Central memory CD4-positive, alpha-beta T cell (primary cell): ENCODE data around the gene LAX1.
"Not testable (repeated sequence)": the region's sequence is repeated elsewhere in the genome, so short reads cannot be mapped to it uniquely, and the experiment has no call there.

ENCODE experiments used
- DNase-seq: peaks from one replicate; pipeline ENCODE4 v3.0.0; 2022

The LAX1 gene

GRCh38 chr1:203769505-203770343 lies 4.7 kb downstream of the LAX1 start:
- DNase-seq, result no peak

DNA sequence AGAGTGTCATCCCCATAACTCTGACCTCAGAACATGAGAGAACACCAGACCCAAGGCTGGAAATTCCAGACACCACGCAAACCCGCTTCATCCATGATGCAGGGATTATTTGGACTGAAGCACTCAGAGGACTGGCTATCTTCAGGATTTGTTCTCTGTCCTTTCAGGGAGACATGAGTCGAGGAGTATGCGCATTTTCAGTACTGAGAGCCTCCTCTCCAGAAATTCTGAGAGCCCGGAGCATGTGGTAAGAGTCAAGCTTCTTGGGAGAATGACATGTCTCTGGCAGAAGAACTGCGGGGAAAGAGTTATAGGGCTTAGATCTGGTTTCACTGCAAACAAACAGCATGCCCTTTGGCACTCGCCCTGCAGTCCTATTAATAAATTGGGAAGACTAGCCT lies 6.9 kb downstream of the LAX1 start:
- DNase-seq, result no peak

GRCh38 chr1:203772836-203773235 lies 7.9 kb downstream of the LAX1 start:
- DNase-seq, result no peak

GRCh38 chr1:203776636-203777035 lies 11.7 kb downstream of the LAX1 start:
- DNase-seq, result no peak

- no peak for DNase-seq
Observed at GRCh38 chr1:203777596-203777995, 12.6 kb downstream of the LAX1 start.

- no peak for DNase-seq
Observed at GRCh38 chr1:203778146-203778545, 13.2 kb downstream of the LAX1 start.

GRCh38 chr1:203778789-203779188 lies 13.8 kb downstream of the LAX1 start:
- no peak for DNase-seq

DNA sequence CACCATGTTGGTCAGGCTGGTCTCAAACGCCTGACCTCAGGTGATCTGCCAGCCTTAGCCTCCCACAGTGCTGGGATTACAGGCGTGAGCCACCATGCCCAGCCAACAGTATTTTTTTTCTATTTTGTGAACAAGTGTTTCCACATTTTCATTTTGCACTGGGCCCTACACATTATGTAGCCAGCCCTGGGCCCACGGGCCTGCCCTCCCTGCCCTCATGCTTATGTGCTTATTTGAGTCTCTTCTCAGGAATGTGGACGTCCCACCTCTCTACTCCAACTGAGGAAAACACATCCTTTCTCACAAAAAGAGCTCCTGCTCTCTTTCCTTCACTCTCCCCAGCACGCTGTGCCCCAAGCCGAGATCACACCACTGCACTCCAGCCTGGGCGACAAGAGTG lies 17.0 kb downstream of the LAX1 start:
- DNase-seq, result no peak

DNA sequence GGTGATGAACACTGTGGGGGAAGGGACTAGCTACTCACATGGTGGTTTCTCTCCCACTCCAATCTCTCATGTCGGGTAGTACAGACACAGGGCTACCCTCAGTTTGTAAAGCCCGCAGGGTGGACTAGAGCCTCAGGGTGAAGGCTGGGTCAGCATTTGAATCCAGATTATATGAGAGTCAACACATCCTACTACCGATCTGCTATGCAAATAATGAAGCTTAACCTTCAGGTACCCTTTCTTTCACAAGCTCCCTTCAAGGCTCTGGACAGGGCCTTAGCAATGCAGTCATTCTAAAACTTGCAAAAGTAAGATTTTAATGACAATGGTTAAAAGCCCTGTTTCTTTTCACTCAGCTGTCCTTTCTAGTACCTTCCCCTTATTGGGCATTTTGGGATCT lies 25.0 kb downstream of the LAX1 start:
- no peak for DNase-seq

GRCh38 chr1:203791498-203791897 lies 26.5 kb downstream of the LAX1 start:
- no peak for DNase-seq

DNA sequence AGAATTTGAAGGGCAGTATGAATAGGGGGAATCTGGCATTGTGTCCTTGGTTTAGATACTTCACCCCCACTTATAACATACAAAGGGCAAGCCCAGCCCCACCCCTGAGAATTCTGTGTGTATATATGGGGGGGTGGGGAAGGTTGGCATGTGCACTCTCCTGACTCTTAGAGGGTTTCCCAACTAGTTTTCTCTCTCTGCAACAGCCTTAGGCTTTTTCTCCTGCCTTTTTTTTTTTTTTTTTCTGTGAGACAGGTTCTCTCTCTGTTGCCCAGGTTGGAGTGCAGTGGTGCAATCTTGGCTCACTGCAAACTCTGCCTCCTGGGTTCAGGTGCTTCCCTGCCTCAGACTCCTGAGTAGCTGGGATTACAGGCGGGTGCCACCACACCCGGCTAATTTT lies 27.5 kb downstream of the LAX1 start:
- no peak for DNase-seq

DNA sequence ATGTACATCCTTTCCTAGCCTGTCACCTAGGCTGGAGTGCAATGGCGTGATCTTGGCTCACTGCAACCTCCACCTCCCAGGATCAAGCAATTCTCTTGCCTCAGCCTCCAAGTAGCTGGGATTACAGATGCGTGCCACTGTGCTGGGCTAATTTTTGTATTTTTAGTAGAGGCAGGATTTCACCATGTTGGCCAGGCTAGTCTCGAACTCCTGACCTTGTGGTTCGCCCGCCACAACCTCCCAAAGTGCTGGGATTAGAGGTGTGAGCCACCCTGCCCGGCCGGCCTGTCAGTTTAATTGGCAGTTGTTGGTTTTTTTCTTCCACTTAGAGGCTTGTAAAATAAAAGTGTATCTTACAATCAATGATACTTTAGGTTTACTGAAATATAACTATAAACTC lies 28.6 kb downstream of the LAX1 start:
- DNase-seq, result not testable (repeated sequence)

DNA sequence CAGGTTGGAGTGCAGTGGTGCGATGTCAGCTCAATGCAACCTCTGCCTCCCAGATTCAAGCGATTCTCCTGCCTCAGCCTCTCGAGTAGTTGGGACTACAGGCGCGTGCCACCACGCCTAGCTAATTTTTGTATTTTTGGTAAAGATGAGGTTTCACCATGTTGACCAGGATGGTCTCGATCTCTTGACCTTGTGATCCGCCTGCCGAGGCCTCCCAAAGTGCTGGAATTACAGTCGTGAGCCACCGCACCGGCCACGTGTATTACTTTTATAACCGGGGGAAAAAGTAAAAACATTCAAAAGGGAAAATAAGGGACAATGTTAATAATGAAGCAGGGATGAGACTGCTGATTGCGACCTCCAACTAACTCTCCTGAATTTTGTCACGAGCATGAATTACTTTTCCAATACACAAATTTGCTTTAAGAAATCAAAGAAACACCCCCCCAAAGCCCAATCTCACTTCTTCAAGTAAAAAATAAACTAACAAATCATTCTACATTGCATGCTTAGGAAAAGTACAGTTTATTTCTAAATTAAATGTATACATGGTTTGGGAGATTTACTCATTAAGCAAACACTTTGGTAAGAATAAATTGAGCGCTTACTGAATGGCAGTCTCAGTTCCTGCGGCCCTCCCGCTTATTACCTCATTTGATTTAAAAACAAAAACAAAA lies 29.9 kb downstream of the LAX1 start:
- DNase-seq, result no peak

GRCh38 chr1:203795441-203796235 lies 30.7 kb downstream of the LAX1 start, which contains the start of the genes ZBED6 and ZC3H11A:
TSS of gene ZBED6 (plus strand) at chr1:203795623. CDS start at chr1:203797523, 1,900 bp downstream.
TSS of gene ZC3H11A (plus strand) at chr1:203795623. CDS start at chr1:203817071, 21,448 bp downstream.
- peak; percentile 98 for DNase-seq

GRCh38 chr1:203796236-203796605 lies 31.2 kb downstream of the LAX1 start:
- peak; percentile 30 for DNase-seq

DNA sequence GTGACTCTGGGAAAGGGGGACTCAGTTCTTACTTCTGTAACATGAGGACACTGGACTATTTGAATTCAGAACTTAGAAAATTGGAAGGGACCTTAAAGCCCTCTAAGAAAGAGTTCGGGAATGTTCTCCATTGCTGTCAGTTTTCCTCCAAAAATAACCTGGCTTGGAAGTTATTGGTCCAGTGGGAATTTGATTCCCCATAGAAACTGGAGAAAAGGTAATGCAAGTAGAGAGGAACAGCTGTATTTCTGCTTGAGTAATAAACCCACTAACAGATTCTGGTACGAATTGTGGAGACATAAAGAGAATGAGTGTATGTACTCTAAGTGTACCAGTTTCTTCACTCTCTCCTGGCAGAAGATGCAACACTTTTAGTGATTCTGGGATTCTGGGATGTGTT lies 32.2 kb downstream of the LAX1 start:
- no peak for DNase-seq

- DNase-seq, result no peak
Observed at GRCh38 chr1:203797948-203798655, 33.1 kb downstream of the LAX1 start.

GRCh38 chr1:203799157-203799556 lies 34.2 kb downstream of the LAX1 start:
- no peak for DNase-seq

- no peak for DNase-seq
Observed at GRCh38 chr1:203799971-203800370, 35.0 kb downstream of the LAX1 start.

GRCh38 chr1:203805689-203806088 lies 40.7 kb downstream of the LAX1 start:
- no peak for DNase-seq

DNA sequence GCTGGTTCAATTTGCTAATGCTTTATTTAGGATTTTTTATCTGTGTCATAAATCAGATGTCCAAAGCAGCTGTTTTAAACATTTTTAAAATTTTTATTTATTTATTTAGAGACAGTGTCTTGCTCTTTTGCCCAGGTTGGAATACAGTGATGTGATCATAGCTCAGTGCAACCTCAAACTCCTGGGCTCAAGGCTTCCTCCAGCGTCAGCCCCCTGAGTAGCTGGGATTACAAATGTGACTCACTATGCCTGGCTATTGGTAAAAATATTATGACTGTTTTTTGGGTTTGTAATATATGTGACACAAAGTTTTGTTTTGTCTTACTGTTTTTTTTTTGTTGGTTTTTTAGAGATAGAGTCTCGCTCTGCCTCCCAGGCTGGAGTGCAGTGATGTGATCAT lies 42.2 kb downstream of the LAX1 start:
- no peak for DNase-seq

DNA sequence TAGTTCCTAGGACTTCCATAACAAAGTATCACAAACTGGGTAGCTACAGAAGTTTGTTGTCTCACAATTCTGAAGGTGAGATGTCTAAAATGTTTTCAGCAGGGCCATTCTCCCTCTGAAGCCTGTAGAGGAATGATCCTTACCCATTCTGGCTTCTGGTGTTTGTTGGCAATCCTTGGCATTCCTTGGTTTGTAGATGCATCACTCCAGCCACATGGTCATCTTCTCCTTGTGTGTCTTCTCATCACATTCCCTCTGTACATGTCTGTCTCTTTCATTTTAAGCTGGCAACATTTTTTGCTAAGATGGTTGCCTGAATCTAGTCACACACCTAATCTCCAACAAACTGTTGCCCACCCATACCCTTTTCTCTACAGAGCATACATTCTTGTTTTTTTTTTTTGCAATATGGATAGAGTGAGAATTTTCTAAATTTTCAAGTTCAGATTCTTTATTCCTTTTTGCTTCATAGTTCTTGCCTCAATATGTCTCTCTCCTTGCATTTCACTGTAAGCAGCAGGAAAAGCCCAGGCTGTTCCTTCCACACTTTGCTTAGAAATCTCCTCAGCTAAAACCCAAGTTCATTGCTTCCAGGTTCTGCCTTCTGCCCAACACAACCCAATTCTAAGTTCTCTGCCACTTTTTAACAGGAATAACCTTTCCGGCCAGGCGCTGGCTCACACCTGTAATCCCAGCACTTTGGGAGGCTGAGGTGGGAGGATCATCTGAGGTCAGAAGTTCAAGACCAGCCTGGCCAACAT lies 48.8 kb downstream of the LAX1 start:
- DNase-seq, result no peak
